ENCODE results near the gene ANO1. TPM values are rescaled to one million over a fixed set of nuclear protein-coding genes. Genes with fewer than 3 reads are reported as not detected.
"Not testable (repeated sequence)": the region's sequence is repeated elsewhere in the genome, so short reads cannot be mapped to it uniquely, and the experiment has no call there.

Gene ANO1
- total RNA-seq, 4 donors from 2014 or later: 25.3 to 107 (median 48.8) TPM

GRCh38 chr11:70032470-70032795, 45.7 kb upstream of the ANO1 start:
- Histone ChIP-seq H3K9me3 (peaks cover 0 to 6% (median under 1%) of the 10 kb centered on the region in 4 donors), H3K4me1 (no peaks in the 10 kb centered on the region), H3K27ac (replicated peaks in 1 of 4) (no peak overlapping the region), H3K36me3 (no peaks in the 10 kb centered on the region), H3K4me3 (no peak overlapping the region), H3K27me3 (peaks cover 0 to 17% (median 0%) of the 10 kb centered on the region in 4 donors)
- TF ChIP-seq CTCF (IDR thresholded peaks at IDR 0.05) (no peak), POLR2A (IDR thresholded peaks at IDR 0.05; ENCODE audit: low read depth) (no peak), POLR2AphosphoS5 (IDR thresholded peaks at IDR 0.05) (no peak), EP300 (IDR thresholded peaks at IDR 0.05) (no peak)
- intact Hi-C loops (cut with DNase I): no loop called here
- peak; percentile 70 for DNase-seq (ENCODE audit: extremely low spot score)
- 84% methylated on average over 6 of the region's 6 CpGs for WGBS

- Histone ChIP-seq H3K4me1 (no peaks in the 10 kb centered on the region), H3K27me3 (peaks cover 0 to 17% (median 0%) of the 10 kb centered on the region in 4 donors), H3K9me3 (peaks cover 0 to 12% (median 6%) of the 10 kb centered on the region in 4 donors), H3K4me3 (no peak overlapping the region), H3K27ac (replicated peaks in 1 of 4) (no peak overlapping the region), H3K36me3 (no peaks in the 10 kb centered on the region)
- peak; percentile 68 for DNase-seq (ENCODE audit: extremely low spot score)
- TF ChIP-seq EP300 (IDR thresholded peaks at IDR 0.05): no peak
- TF ChIP-seq POLR2AphosphoS5 (IDR thresholded peaks at IDR 0.05): no peak
- 95% methylated on average over 18 of the region's 19 CpGs for WGBS
- intact Hi-C loops (cut with DNase I): no loop called here
Measured at GRCh38 chr11:70032943-70033710, 45.0 kb upstream of the ANO1 start.

GRCh38 chr11:70033711-70034070, 44.4 kb upstream of the ANO1 start:
- no peaks in the 10 kb centered on the region for H3K4me1 ChIP-seq
- peak; percentile 78 for DNase-seq (ENCODE audit: extremely low spot score)
- H3K9me3 ChIP-seq: peaks cover 0 to 18% (median 11%) of the 10 kb centered on the region in 4 donors
- intact Hi-C loops (cut with DNase I): no loop called here
- TF ChIP-seq POLR2A (IDR thresholded peaks at IDR 0.05; ENCODE audit: low read depth): no peak
- TF ChIP-seq EP300 (IDR thresholded peaks at IDR 0.05): no peak
- no peak for TF ChIP-seq CTCF (IDR thresholded peaks at IDR 0.05)
- TF ChIP-seq POLR2AphosphoS5 (IDR thresholded peaks at IDR 0.05): no peak
- peaks cover 0 to 17% (median 0%) of the 10 kb centered on the region in 4 donors for H3K27me3 ChIP-seq
- H3K4me3 ChIP-seq: no peak overlapping the region
- H3K36me3 ChIP-seq: no peaks in the 10 kb centered on the region
- 94% methylated on average over 4 of the region's 4 CpGs for WGBS
- no peak overlapping the region for H3K27ac ChIP-seq (replicated peaks in 1 of 4)

GRCh38 chr11:70034740-70035365, 43.3 kb upstream of the ANO1 start:
- Histone ChIP-seq H3K36me3 (no peaks in the 10 kb centered on the region), H3K4me1 (no peaks in the 10 kb centered on the region), H3K9me3 (peaks cover 0 to 23% (median 17%) of the 10 kb centered on the region in 4 donors), H3K27me3 (peaks cover 0 to 25% (median 0%) of the 10 kb centered on the region in 4 donors), H3K4me3 (no peak overlapping the region), H3K27ac (replicated peaks in 1 of 4) (no peak overlapping the region)
- no peak for TF ChIP-seq POLR2AphosphoS5 (IDR thresholded peaks at IDR 0.05)
- no peak for TF ChIP-seq CTCF (IDR thresholded peaks at IDR 0.05)
- TF ChIP-seq POLR2A (IDR thresholded peaks at IDR 0.05; ENCODE audit: low read depth): no peak
- TF ChIP-seq EP300 (IDR thresholded peaks at IDR 0.05): no peak
- WGBS: 82% methylated on average over 11 of the region's 11 CpGs
- intact Hi-C loops (cut with DNase I): no loop called here
- peak; percentile 89 for DNase-seq (ENCODE audit: extremely low spot score)

- H3K4me1 ChIP-seq; intact Hi-C loops (cut with DNase I); H3K4me3 ChIP-seq; H3K27ac ChIP-seq (replicated peaks in 1 of 4); DNase-seq (ENCODE audit: extremely low spot score); H3K36me3 ChIP-seq: not testable (repeated sequence)
- WGBS: 89% methylated on average over 2 of the region's 2 CpGs
- Histone ChIP-seq H3K27me3 (peaks cover 0 to 30% (median 0%) of the 10 kb centered on the region in 4 donors), H3K9me3 (peaks cover 0 to 23% (median 17%) of the 10 kb centered on the region in 4 donors)
Measured at GRCh38 chr11:70035665-70036064, 42.5 kb upstream of the ANO1 start.

All from esophagus muscularis mucosa (tissue), 4 donors.